GM12878 (cell line): ENCODE data around the gene CAMKK2. TPM values are rescaled to one million over a fixed set of nuclear protein-coding genes. Genes with fewer than 3 reads are reported as not detected.

Experiments
- ATAC-seq: fragments of 200-7000 bp; cut with Tn5 transposase; 3 replicates; pipeline ENCODE4 v1.9.1; 2020; ENCODE audit warnings: mild to moderate bottlenecking, moderate library complexity
- BruUV-seq: library from RNA; stranded (reverse); fragments of 400-500 nt; replicated peaks from 2 replicates; lab custom pipeline; 2021; lab: Mats Ljungman, UMichigan
- CTCF ChIA-PET: fragments of 300-600 bp; sonication (Branson Sonifier 250); formaldehyde crosslinking; extraction: SDS; loops from one replicate; lab custom pipeline; 2021; ENCODE audit warnings: inconsistent platforms; lab: Yijun Ruan, JAX
- POLR2A ChIA-PET: fragments of 350-600 bp; formaldehyde crosslinking; extraction: SDS; loops from one replicate; lab custom pipeline; 2021; ENCODE audit warnings: inconsistent platforms; lab: Charles Lee
- RAD21 ChIA-PET: fragments of 300-600 bp; sonication (Branson Sonifier 250); formaldehyde crosslinking; loops from one replicate; lab custom pipeline; 2023; ENCODE audit warnings: antibody characterized with exemption; ENCODE audit not compliant: unreplicated experiment; lab: Charles Lee
- SMC1A ChIA-PET: fragments of 300-600 bp; sonication (Branson Sonifier 250); formaldehyde crosslinking; loops from one replicate; lab custom pipeline; 2023; ENCODE audit not compliant: unreplicated experiment, uncharacterized antibody; lab: Charles Lee
- DNase-seq: peaks from one replicate; pipeline ENCODE4 v3.0.0-alpha.2; 2011; ENCODE audit warnings: low read depth, low spot score
- FAIRE-seq: peaks from 3 replicates; lab custom pipeline; 2011; peaks lifted over from hg19 to GRCh38; lab: Jason Lieb, UNC
- H2AFZ ChIP-seq: 2 replicates; pipeline ENCODE4 v1.6.0; 2011; ENCODE audit warnings: low read depth, low read length, control low read depth; ENCODE audit not compliant: control insufficient read depth
- H3K27ac ChIP-seq: 2 replicates; pipeline ENCODE4 v1.5.1; 2011; ENCODE audit warnings: control low read depth; ENCODE audit not compliant: control insufficient read depth, insufficient read depth
- H3K27me3 ChIP-seq, 2 experiments: replicated peaks in 1 of 2; 2 replicates each; pipeline versions ENCODE4 v1.6.0 to v1.6.1; 2011; ENCODE audit warnings: low read length in 1 of 2; ENCODE audit not compliant: control insufficient read depth in 2 of 2, insufficient read depth in 2 of 2
- H3K36me3 ChIP-seq, 2 experiments: 2 replicates each; pipeline ENCODE4 v1.5.1; 2011; ENCODE audit warnings: low read length in 1 of 2; ENCODE audit not compliant: control insufficient read depth in 2 of 2, insufficient read depth in 2 of 2
- H3K4me1 ChIP-seq: 2 replicates; pipeline ENCODE4 v1.6.1; 2011; ENCODE audit warnings: mild to moderate bottlenecking, low read length, moderate library complexity, mixed read lengths; ENCODE audit not compliant: control insufficient read depth, insufficient read depth
- H3K4me2 ChIP-seq: 2 replicates; pipeline ENCODE4 v1.6.0; 2011; ENCODE audit warnings: control low read depth; ENCODE audit not compliant: control insufficient read depth, insufficient read depth
- H3K4me3 ChIP-seq: fragments of 200-600 bp; sonication (generic); 2 replicates; pipeline ENCODE4 v1.5.1; 2016
- H3K79me2 ChIP-seq: 2 replicates; pipeline ENCODE4 v1.6.0; 2011; ENCODE audit warnings: low read length; ENCODE audit not compliant: control insufficient read depth, insufficient read depth
- H3K9ac ChIP-seq: 2 replicates; pipeline ENCODE4 v1.8.0; 2011; ENCODE audit warnings: low read length, control low read depth, mixed read lengths; ENCODE audit not compliant: control insufficient read depth, insufficient read depth
- H3K9me3 ChIP-seq: replicated peaks from 3 replicates; pipeline ENCODE4 v1.5.1; 2011; ENCODE audit warnings: mild to moderate bottlenecking, low read length; ENCODE audit not compliant: control insufficient read depth, insufficient read depth
- H4K20me1 ChIP-seq: 2 replicates; pipeline ENCODE4 v1.6.0; 2011; ENCODE audit not compliant: control insufficient read depth, insufficient read depth
- JUNB ChIP-seq: IDR thresholded peaks from 2 replicates; pipeline ENCODE4 v1.6.1; 2016; ENCODE audit warnings: antibody characterized with exemption, mild to moderate bottlenecking
- KLF5 ChIP-seq: fragments of 450-650 bp; IDR thresholded peaks from 2 replicates; pipeline ENCODE4 v1.6.1; 2014; ENCODE audit warnings: mild to moderate bottlenecking; ENCODE audit not compliant: partially characterized antibody
- MEF2B ChIP-seq: fragments of 450-650 bp; IDR thresholded peaks from 2 replicates; pipeline ENCODE4 v1.6.1; 2018; ENCODE audit warnings: mild to moderate bottlenecking, moderate library complexity; ENCODE audit not compliant: partially characterized antibody, poor library complexity, severe bottlenecking
- PAX8 ChIP-seq: fragments of 450-650 bp; IDR thresholded peaks from 2 replicates; pipeline ENCODE4 v1.6.1; 2017; ENCODE audit warnings: mild to moderate bottlenecking, moderate library complexity
- POLR2A ChIP-seq: IDR thresholded peaks from 2 replicates; pipeline ENCODE4 v1.6.1; 2011; ENCODE audit warnings: low read depth, mild to moderate bottlenecking, low read length
- POLR2AphosphoS5 ChIP-seq: IDR thresholded peaks from 2 replicates; pipeline ENCODE4 v1.6.1; 2011; ENCODE audit warnings: mild to moderate bottlenecking, low read length, inconsistent platforms
- SRF ChIP-seq, 2 experiments: IDR thresholded peaks; 2 replicates each; pipeline ENCODE4 v1.6.1; 2011; ENCODE audit warnings: low read depth in 2 of 2, low read length in 2 of 2, mild to moderate bottlenecking in 1 of 2, moderate library complexity in 1 of 2
- WRNIP1 ChIP-seq: IDR thresholded peaks from 2 replicates; pipeline ENCODE4 v1.6.1; 2011; ENCODE audit warnings: low read depth, low read length, improper control_type of control experiment, borderline replicate concordance
- YBX1 ChIP-seq: fragments of 450-650 bp; IDR thresholded peaks from 2 replicates; pipeline ENCODE4 v1.6.1; 2016; ENCODE audit warnings: antibody characterized with exemption
- ZBED1 ChIP-seq: IDR thresholded peaks from 2 replicates; pipeline ENCODE4 v1.6.1; 2016; ENCODE audit warnings: borderline replicate concordance
- ZNF217 ChIP-seq: fragments of 450-650 bp; IDR thresholded peaks from 2 replicates; pipeline ENCODE4 v1.6.1; 2017; ENCODE audit warnings: antibody characterized with exemption, mild to moderate bottlenecking
- WGBS: methylation state at CpG from one replicate; pipeline ENCODE4 v1.1.6; 2016; ENCODE audit warnings: low lambda C conversion rate; ENCODE audit not compliant: insufficient replicate concordance, insufficient coverage; ENCODE audit errors: missing lambda C conversion rate; 5-methylcytosine and 5-hydroxymethylcytosine counted together
- in situ Hi-C: fragments of 300-500 bp; cut with MboI; formaldehyde crosslinking; loops from 9 replicates; pipeline ENCODE4 v1.14.3; 2018; ENCODE audit warnings: mixed read lengths
- intact Hi-C: fragments of 100-400 bp; cut with micrococcal nuclease; formaldehyde crosslinking; loops from one replicate; pipeline ENCODE4 v1.14.2; 2022; ENCODE audit not compliant: unreplicated experiment
- polyA plus RNA-seq, 11 experiments: library from polyadenylated mRNA; depleted of rRNA in 4 of 11; unstranded in 6 of 11; stranded (reverse) in 5 of 11; fragments of >200 nt; fragmentation: Nextera tagmentation in 4 of 11; fragmentation: Illumina TruSeq in 1 of 11; extraction: Ambion mirVana in 4 of 11; extraction: Trizol in 1 of 11; gene quantifications; 1 replicate in 1 of 11; 2 replicates in 10 of 11; pipeline versions ENCODE4 v1.2.1 to v1.2.3, GENCODE V29; 2011 to 2016; ENCODE audit warnings: inconsistent platforms in 2 of 11, missing spikeins in 2 of 11, low read depth in 1 of 11
- total RNA-seq, 4 experiments: library from RNA; depleted of rRNA in 3 of 4; stranded (reverse); fragments of >200 nt in 3 of 4; fragmentation: Illumina TruSeq in 1 of 4; extraction: Trizol in 1 of 4; gene quantifications; 2 replicates each; pipeline versions ENCODE4 v1.2.1 to v1.2.3, GENCODE V29; 2013 to 2021
- TF ChIP-seq, protein P1 (sequence below): fragments of 450-650 bp; IDR thresholded peaks from 2 replicates; pipeline ENCODE4 v1.6.1; 2016; ENCODE audit warnings: mild to moderate bottlenecking
- TF ChIP-seq, protein P2 (sequence below), 3 experiments: IDR thresholded peaks in 2 of 3; conservative IDR thresholded peaks in 1 of 3; 2 replicates each; pipeline ENCODE4 v1.5.1; 2011; ENCODE audit warnings: low read depth in 3 of 3, low read length in 3 of 3, mild to moderate bottlenecking in 3 of 3, control low read depth in 2 of 3, moderate library complexity in 2 of 3, inconsistent platforms in 1 of 3, mixed read lengths in 1 of 3; ENCODE audit not compliant: control insufficient read depth in 2 of 3, insufficient read depth in 1 of 3; ENCODE audit errors: extremely low read depth in 1 of 3
- TF ChIP-seq, protein P3 (sequence below): IDR thresholded peaks from 2 replicates; pipeline ENCODE4 v1.6.1; 2012; ENCODE audit warnings: low read depth, low read length, improper control_type of control experiment

The CAMKK2 gene
- total and polyA plus RNA-seq, 10 of the 15 experiments (the other 5 are each of a cell fraction or from before 2014, with no cell fraction given): 5.2 to 40.6 (median 26.6) TPM

DNA sequence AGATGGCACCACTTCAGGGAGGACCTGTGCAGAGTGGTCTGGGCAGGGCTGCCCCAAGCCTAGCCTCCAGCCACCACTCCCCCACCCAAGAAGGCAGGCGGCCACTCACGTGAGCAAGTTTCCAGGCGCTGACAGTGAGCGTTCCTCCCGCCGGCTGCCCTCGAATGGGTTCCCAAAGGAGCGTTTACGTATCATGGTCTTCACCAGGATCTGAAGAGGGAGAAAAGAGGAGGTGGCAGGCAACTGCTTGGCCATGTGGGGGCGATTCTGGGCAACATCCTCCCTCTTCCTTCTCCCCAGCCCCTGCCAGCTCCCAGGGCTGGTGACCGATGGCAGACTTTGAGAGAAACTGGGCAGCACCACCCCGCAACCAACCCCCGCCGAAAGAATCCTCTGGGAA, 51.5 kb downstream of the CAMKK2 start (continued):
- TF ChIP-seq, protein P1, sequence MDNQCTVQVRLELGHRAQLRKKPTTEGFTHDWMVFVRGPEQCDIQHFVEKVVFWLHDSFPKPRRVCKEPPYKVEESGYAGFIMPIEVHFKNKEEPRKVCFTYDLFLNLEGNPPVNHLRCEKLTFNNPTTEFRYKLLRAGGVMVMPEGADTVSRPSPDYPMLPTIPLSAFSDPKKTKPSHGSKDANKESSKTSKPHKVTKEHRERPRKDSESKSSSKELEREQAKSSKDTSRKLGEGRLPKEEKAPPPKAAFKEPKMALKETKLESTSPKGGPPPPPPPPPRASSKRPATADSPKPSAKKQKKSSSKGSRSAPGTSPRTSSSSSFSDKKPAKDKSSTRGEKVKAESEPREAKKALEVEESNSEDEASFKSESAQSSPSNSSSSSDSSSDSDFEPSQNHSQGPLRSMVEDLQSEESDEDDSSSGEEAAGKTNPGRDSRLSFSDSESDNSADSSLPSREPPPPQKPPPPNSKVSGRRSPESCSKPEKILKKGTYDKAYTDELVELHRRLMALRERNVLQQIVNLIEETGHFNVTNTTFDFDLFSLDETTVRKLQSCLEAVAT: no peak
- no peak for TF ChIP-seq ZBED1

DNA sequence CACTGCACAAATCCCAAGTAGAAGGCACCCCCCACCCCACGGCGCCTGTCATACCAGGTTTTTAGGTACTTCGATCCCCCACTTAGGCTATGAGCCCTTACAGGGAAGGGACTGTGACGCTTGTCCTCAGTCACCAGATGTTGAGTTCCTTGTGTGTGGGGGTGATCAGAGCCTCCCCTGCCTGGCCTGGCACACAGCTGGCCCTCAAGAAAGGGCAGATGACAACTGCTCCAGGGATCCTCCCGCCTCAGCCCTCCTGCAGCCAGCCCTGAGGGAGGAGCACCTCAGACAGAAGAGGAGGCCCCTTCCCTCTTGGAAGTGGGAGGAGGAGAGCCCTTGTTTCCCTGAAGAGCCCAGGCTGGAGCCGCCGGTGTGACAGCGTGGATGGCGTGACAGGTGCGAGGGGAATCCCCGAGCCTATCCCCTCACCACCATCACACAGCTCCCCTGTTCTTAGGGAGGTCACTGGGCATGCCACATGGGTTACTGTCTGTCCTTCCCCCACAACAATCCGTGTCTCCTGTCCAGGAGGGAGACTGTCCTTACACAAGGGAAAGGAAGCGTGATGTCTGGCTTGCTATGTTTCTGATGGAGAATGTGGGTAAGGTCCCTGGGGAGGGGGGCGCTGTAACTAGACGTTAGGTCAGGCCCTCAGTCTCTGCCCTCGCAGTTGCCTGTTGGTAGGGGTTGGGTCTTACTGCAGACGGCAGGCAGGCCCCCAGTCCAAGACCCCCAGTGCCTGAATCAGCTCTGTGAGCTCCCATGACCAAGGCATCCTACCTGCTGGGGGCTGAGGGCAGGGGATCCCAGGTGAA, 55.1 kb downstream of the CAMKK2 start:
- TF ChIP-seq KLF5: no peak
- TF ChIP-seq WRNIP1: no peak
- TF ChIP-seq POLR2A: peak; percentile 62
- TF ChIP-seq, protein P2, sequence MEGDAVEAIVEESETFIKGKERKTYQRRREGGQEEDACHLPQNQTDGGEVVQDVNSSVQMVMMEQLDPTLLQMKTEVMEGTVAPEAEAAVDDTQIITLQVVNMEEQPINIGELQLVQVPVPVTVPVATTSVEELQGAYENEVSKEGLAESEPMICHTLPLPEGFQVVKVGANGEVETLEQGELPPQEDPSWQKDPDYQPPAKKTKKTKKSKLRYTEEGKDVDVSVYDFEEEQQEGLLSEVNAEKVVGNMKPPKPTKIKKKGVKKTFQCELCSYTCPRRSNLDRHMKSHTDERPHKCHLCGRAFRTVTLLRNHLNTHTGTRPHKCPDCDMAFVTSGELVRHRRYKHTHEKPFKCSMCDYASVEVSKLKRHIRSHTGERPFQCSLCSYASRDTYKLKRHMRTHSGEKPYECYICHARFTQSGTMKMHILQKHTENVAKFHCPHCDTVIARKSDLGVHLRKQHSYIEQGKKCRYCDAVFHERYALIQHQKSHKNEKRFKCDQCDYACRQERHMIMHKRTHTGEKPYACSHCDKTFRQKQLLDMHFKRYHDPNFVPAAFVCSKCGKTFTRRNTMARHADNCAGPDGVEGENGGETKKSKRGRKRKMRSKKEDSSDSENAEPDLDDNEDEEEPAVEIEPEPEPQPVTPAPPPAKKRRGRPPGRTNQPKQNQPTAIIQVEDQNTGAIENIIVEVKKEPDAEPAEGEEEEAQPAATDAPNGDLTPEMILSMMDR (IDR thresholded peaks at IDR 0.05 in 2 of 3, conservative IDR thresholded peaks at IDR 0.05 in 1 of 3; ENCODE audit: control insufficient read depth in 2 of 3, extremely low read depth in 1 of 3, insufficient read depth in 1 of 3, low read depth in 3 of 3, low read length in 3 of 3): no peak
- TF ChIP-seq SRF (IDR thresholded peaks at IDR 0.05; ENCODE audit: low read depth in 2 of 2, low read length in 2 of 2): no peak
- TF ChIP-seq YBX1: no peak
- no peak for TF ChIP-seq PAX8
- no peak for TF ChIP-seq ZNF217
- TF ChIP-seq MEF2B: peak; percentile 23
- TF ChIP-seq, protein P3, sequence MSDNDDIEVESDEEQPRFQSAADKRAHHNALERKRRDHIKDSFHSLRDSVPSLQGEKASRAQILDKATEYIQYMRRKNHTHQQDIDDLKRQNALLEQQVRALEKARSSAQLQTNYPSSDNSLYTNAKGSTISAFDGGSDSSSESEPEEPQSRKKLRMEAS: no peak
- no peak for TF ChIP-seq JUNB
- TF ChIP-seq POLR2AphosphoS5: no peak
- peaks cover 3 to 7% of the 10 kb centered on the region in 2 experiments; a peak in 2 of 4 replicates for H3K36me3 ChIP-seq
- H2AFZ ChIP-seq: no peak overlapping the region; the same call in 1 of the 2 replicates
- intact Hi-C loops (no loop called here), in situ Hi-C loops (no loop called here)
- DNase-seq (no peak), FAIRE-seq (no peak), ATAC-seq (no peak)
- no peak overlapping the region for H3K4me2 ChIP-seq
- no peak overlapping the region for H3K27ac ChIP-seq
- no peaks in the 10 kb centered on the region for H3K79me2 ChIP-seq
- ChIA-PET RAD21 (no interaction called here), CTCF (no interaction called here), SMC1A (no interaction called here), POLR2A (interaction anchor here (3.5 kb wide), 1 partner anchor 11 kb away, joined by 16 read pairs; no protein-coding TSS in a partner anchor)
- H3K4me1 ChIP-seq: peaks cover 14% of the 10 kb centered on the region
- no peak overlapping the region for H3K4me3 ChIP-seq
- H3K9ac ChIP-seq: no peak overlapping the region
- no peaks in the 10 kb centered on the region for H3K27me3 ChIP-seq
- 83% methylated on average over 17 of the region's 17 CpGs for WGBS
- no TSS peak for BruUV-seq
- no peaks in the 10 kb centered on the region for H4K20me1 ChIP-seq
- no peaks in the 10 kb centered on the region for H3K9me3 ChIP-seq
